ENCODE results near the gene PEX5.

Gene PEX5

DNA sequence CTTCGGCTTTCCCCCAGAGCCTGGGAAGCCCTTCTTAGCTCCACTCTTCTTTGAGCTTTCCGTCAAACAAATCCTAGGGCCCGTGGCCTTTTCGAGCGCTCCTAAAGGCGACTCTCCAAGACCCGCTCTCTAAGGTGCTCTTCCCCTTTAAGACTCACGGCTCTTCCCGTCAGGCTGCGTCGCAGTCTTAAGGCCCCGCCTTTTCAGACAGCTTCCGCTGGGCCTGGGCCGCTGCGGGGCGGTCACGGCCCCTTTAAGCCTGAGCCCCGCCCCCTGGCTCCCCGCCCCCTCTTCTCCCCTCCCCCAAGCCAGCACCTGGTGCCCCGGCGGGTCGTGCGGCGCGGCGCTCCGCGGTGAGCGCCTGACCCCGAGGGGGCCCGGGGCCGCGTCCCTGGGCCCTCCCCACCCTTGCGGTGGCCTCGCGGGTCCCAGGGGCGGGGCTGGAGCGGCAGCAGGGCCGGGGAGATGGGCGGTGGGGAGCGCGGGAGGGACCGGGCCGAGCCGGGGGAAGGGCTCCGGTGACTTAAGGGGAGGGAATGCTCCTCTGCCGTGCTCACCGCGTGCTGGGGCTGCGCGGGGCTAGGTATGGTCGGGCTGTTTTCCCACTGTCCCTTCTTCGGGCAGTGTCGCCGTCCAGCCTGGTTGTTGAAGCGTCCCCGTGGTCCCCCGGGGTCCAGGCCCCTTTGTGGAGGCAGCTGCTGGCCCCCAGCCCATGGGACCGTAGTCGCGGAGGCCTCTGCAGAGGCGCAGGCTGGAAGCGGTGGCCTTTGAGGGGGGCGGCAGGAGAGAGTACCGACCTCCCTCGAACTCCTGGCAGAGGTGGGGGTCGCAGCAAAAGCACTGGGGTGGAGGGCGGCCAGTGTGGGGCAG is at the start of gene PEX5:
TSS of gene PEX5 (plus strand) at position 289 of the 870 bp plus-strand sequence. CDS start 692 bp downstream, outside the sequence.
- peak; percentile 81 for DNase-seq

DNA sequence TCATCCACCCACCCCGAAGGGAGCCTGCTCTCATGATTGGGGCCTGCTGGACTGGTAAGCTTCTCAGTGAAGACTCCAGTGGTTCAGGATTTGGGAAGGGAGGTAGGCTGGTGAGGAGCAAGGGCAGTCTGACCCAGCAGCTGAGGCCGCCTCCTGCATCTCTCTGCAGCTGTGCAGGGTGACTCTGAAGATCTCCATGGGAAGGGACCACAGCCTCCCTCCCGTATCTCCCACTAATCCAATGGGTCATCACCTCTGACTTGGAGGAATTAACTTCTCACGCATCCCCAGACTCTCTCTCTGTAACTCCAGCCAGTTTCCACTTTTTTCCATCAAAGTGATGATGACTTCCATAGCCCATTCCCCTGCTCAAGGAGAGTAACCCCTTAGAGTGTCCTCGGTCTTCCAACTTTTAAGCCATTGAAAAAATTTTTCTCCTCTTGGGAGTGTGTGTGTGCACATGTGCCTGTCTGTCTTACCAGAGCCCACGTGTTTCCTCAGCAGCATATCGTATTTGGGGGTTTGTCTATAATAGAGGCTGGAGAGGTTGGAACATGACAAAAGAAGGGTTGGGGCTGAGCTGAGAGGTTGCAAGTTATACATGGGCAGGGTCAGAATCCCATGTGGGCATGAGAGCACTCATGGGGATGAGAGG is 48.0 kb upstream of the PEX5 start:
- no peak for DNase-seq

- peak; percentile 61 for DNase-seq
Observed at GRCh38 chr12:7142056-7142644, 47.3 kb upstream of the PEX5 start.

- DNase-seq = peak; percentile 13
Observed at GRCh38 chr12:7142809-7143465, 46.5 kb upstream of the PEX5 start.

DNA sequence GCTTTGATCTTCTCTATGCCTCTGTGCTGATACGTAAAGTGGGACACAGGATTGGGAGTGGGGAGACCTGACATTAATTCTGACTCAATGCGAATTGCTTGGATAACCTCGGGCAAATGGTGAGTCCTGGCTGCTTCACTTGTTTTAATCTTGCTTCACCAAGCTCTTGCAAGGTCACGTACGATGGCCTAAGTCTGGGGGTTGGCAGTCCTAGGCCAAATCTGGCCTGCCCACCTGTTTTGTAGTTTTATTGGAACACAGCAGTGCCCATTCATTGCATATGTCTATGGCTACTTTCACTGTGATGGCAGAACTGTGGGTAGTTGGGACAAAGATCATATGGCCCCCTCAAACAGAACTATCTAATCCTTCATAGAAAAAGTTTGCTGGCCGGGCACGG is 45.9 kb upstream of the PEX5 start:
- no peak for DNase-seq

- no peak for DNase-seq
Observed at GRCh38 chr12:7144414-7145120, 44.9 kb upstream of the PEX5 start.

DNA sequence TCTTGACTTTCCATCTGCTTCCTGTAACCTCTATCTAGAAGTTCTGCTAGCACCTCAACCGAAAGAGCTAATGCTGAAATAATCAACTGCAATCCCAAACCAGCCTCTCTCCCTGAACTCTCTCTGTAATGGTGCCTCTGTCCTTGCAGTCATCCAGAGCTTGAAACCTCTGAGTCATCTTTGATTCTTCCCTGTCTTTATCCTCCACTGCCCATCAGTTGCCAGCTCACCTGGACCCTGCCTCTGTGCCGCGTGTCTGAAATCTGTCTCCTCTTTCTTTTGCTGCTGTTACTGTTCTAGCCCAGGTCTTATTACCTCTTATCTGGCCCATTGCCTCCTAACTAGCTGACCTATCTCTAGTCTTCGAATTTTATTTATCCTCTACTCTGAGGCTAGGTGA is 43.8 kb upstream of the PEX5 start:
- DNase-seq = no peak

DNA sequence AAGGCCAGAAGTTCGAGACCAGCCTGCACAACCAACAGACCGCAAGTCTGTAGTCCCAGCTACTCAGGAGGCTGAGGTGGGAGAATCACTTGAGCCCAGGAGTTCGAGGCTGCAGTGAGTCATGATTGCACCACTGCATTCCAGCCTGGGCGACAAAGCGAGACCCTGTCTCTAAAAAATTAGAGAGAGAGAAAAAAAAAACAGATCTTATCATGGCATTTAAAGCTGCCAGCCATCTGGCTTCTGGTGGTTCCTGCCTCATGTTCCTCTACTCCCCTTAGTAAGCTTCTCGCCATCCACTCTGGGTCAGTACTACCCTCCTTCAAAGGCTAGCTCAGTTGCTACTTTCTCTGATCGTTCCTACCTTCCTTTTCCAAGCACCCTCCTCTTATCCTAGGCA is 43.3 kb upstream of the PEX5 start:
- no peak for DNase-seq

GRCh38 chr12:7146906-7147305 is 42.6 kb upstream of the PEX5 start:
- DNase-seq = no peak

- no peak for DNase-seq
Observed at GRCh38 chr12:7150356-7150755, 39.1 kb upstream of the PEX5 start.

- no peak for DNase-seq
Observed at GRCh38 chr12:7150841-7151240, 38.6 kb upstream of the PEX5 start.

DNA sequence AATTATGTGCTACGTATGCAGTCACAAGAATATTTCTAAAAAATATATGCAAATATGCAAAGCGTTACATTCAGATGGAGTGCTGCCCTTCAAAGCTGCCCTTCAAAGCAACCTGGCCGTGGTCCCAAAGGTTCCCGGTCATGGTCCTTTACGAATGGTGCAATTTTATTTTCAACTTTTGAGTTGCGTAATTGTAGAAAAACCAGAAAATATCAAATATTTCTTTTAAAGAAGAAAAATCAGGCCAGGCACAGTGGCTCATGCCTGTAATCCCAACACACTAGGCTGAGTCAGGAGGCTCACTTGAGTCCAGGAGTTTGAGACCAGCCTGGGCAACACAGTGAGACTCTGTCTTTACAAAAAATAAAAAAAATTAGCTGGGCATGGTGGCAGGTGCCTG is 38.0 kb upstream of the PEX5 start:
- DNase-seq = no peak

- DNase-seq = no peak
Observed at GRCh38 chr12:7152818-7153217, 36.7 kb upstream of the PEX5 start.

GRCh38 chr12:7154042-7154441 is 35.4 kb upstream of the PEX5 start:
- no peak for DNase-seq

DNA sequence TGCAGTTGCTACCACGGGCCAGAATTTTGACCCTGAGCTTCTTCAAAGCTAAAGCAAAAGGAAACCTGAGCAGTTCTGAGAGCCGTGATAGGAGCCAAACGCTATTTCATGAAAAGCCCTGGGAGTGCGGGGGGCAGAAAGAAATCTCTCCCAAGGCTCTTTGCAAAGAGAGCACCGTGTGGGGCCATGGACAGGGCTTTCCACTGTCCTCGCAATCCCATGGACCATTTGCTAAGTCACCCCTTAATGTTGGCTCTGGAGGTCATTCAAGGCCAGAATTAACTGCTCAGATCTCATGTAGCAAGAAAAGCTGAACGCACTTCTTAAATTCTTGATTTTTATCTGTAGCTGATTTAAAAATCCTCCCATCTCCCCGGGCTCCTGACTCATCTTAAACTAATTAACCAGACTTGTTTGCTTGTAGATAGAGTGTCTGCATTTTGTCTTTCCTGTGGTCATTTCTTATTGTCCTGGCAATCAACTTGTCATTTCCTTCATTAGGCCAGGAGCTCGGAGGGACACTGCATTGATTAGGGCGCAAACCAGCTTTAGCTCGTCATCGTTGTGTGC is 34.5 kb upstream of the PEX5 start:
- no peak for DNase-seq

DNA sequence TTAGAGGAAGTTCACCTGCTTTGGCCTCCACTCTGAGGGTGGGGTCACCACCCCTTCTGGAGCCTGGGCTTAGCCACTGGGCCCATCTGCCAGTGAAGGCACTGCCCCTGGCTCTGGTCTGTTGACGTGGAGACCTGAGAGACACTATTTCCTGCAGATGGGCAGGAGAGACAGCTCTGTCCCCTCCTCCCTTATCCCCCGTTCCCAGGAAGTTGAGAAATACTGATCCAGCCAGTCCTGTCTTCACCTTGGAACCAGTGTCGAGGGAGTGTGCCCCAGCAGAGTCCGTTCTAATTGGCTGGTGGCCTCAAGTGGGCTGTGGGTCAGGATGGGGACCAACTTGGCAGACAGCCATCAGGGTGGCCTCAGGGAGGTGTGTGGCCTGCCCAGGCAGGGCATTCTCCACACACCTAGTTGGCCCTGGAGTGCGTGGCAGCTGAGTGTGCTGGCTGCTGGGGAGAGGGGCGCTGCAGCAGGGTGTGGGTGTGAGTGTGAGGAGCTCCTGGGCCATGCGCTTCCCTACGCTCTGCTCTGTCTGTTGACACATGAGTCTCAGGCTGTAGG is 33.9 kb upstream of the PEX5 start:
- DNase-seq = no peak

- DNase-seq = no peak
Observed at GRCh38 chr12:7156259-7157197, 33.0 kb upstream of the PEX5 start.

GRCh38 chr12:7157391-7157790 is 32.1 kb upstream of the PEX5 start:
- DNase-seq = no peak

GRCh38 chr12:7158781-7159609 is 30.5 kb upstream of the PEX5 start:
- DNase-seq = no peak

- DNase-seq = no peak
Observed at GRCh38 chr12:7160183-7160582, 29.3 kb upstream of the PEX5 start.
